Stimulated activated naive CD8-positive, alpha-beta T cell treated with anti-CD3 and anti-CD28 coated beads, Interleukin-15, Interleukin-2, amounts not matched to agents 100 U/mL and 50 U/mL, for 24 hours (primary cell): Measurements from ENCODE around the gene ZNF777.
A peak's percentile ranks its signal among the peaks of the same experiment; 100 is the strongest.
"Not testable (repeated sequence)": the region's sequence is repeated elsewhere in the genome, so short reads cannot be mapped to it uniquely, and the experiment has no call there.

Experiments
- ATAC-seq: fragments of 150-1000 bp; cut with Tn5 transposase; one replicate; pipeline ENCODE4 v1.10.0; 2021
- DNase-seq: peaks from one replicate; pipeline ENCODE4 v3.0.0; 2021

ZNF777 gene

DNA sequence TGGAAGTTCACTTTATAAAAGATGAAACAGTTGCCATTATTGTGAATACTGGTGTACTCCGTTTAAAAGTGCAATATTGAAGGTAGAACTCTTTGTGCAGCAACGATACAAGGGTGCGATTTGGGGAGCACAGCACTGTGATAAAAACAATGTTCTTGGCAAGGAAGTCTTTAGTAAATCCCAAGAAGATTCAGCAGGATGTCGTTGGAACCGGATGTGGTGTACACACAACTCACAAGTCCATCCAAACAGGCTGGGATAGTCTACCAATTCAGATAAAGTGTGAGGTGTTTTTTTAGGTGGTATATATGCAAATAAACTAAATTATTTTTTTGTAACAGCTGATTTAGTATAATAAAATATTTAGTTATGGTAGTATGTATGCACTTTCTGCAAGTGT is 46.7 kb downstream of the ZNF777 start:
- DNase-seq: no peak
- no peak for ATAC-seq

DNA sequence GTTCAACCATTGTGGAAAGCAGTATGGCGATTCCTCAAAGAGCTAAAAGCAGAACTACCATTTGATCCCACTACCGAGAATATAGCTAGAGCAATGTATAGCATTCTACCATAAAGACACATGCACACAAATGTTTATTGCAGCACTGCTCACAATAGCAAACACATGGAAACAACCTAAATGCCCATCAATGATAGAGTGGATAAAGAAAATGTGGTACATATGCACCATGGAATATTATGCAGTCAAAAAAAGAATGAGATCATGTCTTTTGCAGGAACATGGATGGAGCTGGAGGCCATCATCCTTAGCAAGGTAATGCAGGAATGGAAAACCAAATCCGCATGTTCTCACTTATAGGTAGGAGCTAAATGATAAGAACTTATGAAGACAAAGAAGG is 47.8 kb downstream of the ZNF777 start:
- ATAC-seq, DNase-seq: not testable (repeated sequence)

DNA sequence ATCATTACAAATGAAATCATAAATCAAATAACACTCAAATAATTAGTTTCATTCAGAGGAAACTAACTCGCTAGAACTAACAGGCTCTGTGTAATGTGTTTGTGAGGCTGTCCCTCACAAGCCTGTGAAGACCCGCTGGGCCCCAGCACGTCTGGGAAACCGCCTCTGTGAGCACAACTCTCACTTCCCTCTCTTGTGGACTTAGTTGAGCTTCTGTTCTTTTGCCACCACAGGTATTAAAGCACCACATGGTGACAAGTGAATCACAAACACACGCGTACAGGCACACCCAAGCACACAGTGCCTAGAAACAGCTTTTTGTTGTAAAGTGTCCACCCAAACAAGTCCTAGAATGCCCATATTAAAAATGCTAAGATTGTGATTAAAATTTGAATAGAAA is 51.0 kb downstream of the ZNF777 start:
- DNase-seq: no peak
- no peak for ATAC-seq

DNA sequence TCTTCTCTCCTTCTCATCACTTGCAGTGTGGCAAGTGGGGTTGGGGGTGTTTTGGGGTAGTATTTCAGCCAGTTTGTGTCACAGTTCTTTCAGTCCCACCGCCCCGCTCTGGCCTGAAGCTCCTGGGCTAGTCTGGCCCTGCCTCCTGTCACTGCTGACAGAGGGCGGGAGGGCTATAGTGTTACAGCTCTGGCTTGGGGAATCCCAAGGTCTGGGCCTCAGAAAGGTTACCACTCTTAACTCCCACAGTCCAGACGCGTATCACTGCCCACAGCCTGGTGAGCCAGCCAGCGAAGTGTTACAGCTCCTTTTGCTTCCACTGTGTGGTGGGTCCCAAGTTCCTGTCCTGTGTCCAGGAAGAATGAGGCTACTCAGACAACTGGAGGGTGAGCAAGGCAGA is 56.0 kb downstream of the ZNF777 start:
- ATAC-seq: no peak
- no peak for DNase-seq

DNA sequence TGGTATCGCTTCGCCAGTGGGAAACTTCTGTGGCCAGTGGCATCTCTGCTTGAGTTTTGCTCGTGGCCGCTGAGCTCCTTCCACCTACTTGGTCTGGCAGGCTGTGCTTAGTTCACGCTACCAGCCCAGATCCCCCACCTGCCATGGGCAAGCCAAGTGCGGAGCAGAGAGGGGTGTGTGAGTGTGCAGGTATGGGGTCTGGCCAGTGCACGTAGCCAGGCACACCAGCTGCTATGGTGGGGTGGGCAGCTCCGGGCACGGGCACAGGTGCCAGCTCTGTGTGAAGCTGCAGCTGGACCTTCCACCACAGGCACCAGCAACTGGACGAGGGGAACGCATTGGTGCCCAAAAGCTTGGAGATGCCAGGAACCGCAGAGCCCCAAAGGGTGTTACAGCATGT is 56.5 kb downstream of the ZNF777 start:
- DNase-seq (no peak), ATAC-seq (peak; percentile 14)

DNA sequence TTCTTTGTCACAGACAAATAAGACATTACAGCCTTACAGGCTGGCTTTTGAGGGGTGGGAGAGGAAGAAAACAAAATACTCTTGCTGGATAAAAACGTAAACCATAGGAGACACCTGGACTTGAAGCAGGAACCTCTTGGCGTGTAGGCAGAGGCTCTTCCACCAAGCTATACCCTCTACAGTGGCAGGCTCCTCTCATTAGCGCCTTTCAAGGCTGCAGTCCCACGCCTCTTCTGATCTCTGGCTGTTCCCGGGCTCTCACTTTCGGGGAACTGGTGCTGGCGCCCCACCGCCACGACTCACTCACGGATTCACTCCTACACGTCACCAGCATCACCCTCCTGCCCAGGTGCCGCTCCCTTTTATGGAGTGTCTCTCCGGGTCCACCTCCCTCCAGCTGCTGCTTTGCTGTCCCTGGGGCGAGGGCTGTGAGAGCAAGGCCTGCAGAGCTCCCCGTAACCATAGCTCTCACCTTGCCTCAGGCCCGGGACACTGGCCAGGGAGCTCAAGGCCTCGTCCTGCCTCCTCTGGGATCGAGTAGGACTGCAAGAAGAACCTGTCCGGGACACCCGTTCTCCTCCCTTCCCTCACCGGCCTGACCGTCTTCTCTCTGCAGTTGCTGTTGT is 62.6 kb downstream of the ZNF777 start:
- ATAC-seq: no peak
- DNase-seq: no peak

DNA sequence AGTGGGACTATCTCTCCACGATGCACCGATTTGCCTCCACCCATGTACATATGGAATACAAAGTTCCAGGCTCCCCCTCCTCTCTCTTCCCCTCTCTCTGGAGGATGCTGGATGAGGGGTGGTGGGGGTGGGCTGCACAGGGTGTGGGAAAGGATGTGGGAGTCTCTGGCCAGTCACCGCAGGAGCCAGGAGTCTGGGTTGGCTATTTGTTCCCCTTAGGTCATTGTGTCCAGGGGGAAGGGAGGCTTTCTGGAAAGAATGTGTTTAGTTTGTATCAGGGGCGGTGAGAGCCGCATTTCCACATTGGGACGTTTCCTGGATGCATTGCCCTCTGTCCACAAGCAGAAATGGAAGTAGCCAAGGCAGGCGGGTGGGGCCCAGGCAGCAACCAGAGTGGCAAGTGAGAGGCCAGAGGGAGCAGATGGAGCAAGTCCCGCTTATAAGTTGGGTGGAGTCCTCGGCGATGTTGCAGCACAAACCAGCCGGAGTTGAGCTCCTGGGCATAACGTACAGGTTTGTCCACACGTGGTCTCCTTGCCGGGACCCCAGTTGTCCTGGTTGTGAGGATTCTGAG is 63.3 kb downstream of the ZNF777 start:
- ATAC-seq: no peak

DNA sequence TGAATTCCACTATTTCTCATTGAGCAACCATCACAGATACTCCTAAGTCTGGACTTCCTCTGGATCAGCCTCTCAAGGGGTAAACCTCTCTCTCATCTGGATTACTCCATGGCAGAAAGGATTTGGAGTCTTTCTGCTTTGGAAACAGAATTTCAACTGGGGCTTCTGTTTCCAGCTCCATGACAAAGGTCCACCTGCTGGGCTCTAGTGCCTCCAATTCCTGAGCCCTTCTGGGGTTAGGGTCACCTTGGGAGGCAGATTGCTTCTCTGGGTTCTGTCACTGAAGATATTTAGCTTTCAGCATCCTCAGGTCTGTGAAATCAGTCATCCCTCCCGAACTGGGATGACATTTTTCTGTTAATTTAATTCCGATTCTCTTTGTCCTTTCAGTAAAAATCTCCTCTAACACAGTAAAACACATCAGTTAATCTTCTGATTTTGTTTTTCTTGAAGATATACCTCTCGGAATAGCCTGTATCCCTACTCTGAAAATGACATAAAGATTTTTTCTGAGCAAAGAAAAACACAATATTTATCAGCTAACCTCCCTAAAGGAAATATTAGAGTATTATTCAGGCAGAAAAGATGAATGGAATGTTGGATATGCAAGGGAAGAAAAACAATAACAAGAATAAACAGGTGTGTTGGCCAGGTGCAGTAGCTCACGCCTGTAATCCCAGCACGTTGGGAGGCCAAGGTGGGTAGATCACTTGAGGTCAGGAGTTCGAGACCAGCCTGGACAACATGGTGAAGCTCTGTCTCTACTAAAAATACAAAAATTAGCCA is 72.1 kb downstream of the ZNF777 start:
- not testable (repeated sequence) for ATAC-seq, DNase-seq

More for the DNA sequence above, 63.3 kb downstream of the ZNF777 start:
- no peak for DNase-seq

DNA sequence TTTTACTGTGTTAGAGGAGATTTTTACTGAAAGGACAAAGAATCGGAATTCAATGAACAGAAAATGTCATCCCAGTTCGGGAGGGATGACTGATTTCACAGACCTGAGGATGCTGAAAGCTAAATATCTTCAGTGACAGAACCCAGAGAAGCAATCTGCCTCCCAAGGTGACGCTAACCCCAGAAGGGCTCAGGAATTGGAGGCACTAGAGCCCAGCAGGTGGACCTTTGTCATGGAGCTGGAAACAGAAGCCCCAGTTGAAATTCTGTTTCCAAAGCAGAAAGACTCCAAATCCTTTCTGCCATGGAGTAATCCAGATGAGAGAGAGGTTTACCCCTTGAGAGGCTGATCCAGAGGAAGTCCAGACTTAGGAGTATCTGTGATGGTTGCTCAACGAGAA is 74.3 kb downstream of the ZNF777 start:
- DNase-seq, ATAC-seq: not testable (repeated sequence)

DNA sequence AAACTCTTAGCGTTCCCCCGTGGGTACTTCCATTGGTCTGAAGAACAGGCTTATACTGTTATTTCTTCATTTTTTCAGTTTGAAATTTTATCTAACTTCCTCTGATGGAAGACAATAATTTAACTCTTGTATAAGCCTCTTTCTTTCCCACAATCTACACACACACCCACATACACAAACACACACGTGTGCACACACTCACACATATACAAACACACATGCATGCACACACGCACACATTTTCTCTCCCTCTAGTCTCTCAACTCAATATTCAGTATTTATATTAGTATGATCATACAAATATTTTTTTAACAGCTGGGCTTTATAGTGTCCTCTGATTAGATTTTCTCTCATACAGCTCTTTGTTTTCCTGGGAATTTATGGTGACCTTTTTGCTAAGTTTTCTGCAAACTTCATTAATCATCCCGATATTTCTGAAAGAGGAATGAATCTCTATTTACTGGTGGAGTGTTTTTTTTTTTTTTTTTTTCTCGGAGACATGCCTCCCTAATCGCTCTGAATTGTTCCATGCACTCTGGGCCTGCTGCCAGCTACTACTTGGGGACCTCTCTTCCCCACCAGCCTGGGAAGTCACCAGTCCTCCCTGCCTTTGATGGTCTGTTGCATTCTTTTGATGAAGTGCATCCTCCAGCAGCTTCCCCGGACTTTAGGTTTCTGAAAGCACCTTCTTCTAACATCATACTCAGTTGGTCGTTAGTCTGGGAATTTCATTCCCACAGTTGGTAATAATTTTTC is 75.5 kb downstream of the ZNF777 start:
- DNase-seq: no peak
- ATAC-seq: no peak
